Measurements from ENCODE around the gene SLC41A3.
"Not testable (repeated sequence)": the region's sequence is repeated elsewhere in the genome, so short reads cannot be mapped to it uniquely, and the experiment has no call there.

Gene SLC41A3

GRCh38 chr3:126025116-126025729, 58.7 kb downstream of the SLC41A3 start:
- no peak for DNase-seq

- DNase-seq: no peak
Observed at GRCh38 chr3:126024049-126024854, 59.7 kb downstream of the SLC41A3 start.

GRCh38 chr3:126023390-126023789, 60.5 kb downstream of the SLC41A3 start:
- DNase-seq: no peak

GRCh38 chr3:126022741-126023359, 61.1 kb downstream of the SLC41A3 start:
- DNase-seq: no peak

GRCh38 chr3:126021702-126022101, 62.2 kb downstream of the SLC41A3 start:
- no peak for DNase-seq

GRCh38 chr3:126021224-126021623, 62.7 kb downstream of the SLC41A3 start:
- DNase-seq: no peak

GRCh38 chr3:126019683-126020082, 64.2 kb downstream of the SLC41A3 start:
- DNase-seq: no peak

- DNase-seq: no peak
Observed at GRCh38 chr3:126018995-126019394, 64.9 kb downstream of the SLC41A3 start.

- no peak for DNase-seq
Observed at GRCh38 chr3:126018545-126018944, 65.4 kb downstream of the SLC41A3 start.

GRCh38 chr3:126017362-126017761, 66.6 kb downstream of the SLC41A3 start:
- DNase-seq: no peak

- DNase-seq: no peak
Observed at GRCh38 chr3:126016616-126017015, 67.3 kb downstream of the SLC41A3 start.

- no peak for DNase-seq
Observed at GRCh38 chr3:126015075-126015474, 68.8 kb downstream of the SLC41A3 start.

GRCh38 chr3:126014252-126014651, 69.7 kb downstream of the SLC41A3 start:
- no peak for DNase-seq

- DNase-seq: no peak
Observed at GRCh38 chr3:126013751-126014156, 70.2 kb downstream of the SLC41A3 start.

- DNase-seq: no peak
Observed at GRCh38 chr3:126009181-126009580, 74.7 kb downstream of the SLC41A3 start.

- no peak for DNase-seq
Observed at GRCh38 chr3:126008219-126008618, 75.7 kb downstream of the SLC41A3 start.

GRCh38 chr3:126005951-126006350, 78.0 kb downstream of the SLC41A3 start:
- DNase-seq: no peak

- DNase-seq: no peak
Observed at GRCh38 chr3:126004692-126005091, 79.2 kb downstream of the SLC41A3 start.

GRCh38 chr3:126004217-126004616, 79.7 kb downstream of the SLC41A3 start:
- no peak for DNase-seq

- no peak for DNase-seq
Observed at GRCh38 chr3:126003447-126004190, 80.3 kb downstream of the SLC41A3 start.

GRCh38 chr3:126002189-126002588, 81.7 kb downstream of the SLC41A3 start:
- no peak for DNase-seq

GRCh38 chr3:125996751-125997150, 87.2 kb downstream of the SLC41A3 start:
- not testable (repeated sequence) for DNase-seq

GRCh38 chr3:125990253-125990970, 93.5 kb downstream of the SLC41A3 start:
- DNase-seq: peak; percentile 88

All from DMS79 treated with DMSO at 0.1 percent for 48 hours (cell line).